HS-5 (cell line): Measurements from ENCODE around the gene LMF1.
"Not testable (repeated sequence)": the region's sequence is repeated elsewhere in the genome, so short reads cannot be mapped to it uniquely, and the experiment has no call there.

Experiments used
- DNase-seq: peaks from one replicate; pipeline ENCODE4 v3.0.0-alpha.2; 2012; ENCODE audit warnings: low read depth

The LMF1 gene

DNA sequence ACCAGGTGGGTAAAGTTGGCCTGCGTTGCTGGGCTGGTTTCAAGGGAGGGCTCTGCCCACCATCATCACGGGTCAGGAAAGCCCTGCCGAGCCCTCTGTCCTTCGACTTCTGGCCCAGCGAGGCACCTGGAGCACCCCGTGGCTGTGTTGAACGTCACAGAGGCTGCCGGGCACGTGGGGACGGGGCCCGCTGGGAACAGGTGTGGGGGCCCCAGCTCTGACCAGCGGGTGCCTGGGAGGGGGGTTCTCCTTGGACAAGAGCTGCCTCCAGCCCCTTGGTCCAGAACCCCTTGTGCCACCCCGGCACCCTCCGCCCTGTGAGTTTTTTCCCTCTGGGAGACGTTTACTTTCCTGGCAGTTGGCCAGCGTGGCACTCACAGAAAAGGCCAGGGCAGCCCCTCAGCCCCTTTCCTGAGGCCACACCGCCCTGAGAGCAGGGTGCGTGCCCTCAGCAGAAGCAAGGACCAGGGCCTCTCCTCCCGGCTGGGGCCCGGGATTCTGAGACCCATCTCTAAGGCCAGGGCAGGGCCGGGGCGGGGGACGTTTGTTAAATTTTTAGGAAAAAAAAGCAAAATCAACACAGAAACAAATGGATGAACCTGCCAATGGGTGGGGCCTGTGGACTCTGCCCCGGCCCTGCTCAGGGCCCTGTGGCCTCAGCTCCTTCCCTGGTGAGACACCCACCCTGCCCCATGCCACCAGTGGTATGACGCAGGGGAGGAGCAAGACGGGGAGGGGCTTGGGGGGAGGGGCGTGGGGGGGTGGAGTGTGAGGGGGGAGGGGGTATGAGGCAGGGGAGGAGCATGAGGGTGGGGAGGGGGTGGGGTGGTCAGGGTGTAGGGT, 139.0 kb downstream of the LMF1 start:
- DNase-seq: no peak

DNA sequence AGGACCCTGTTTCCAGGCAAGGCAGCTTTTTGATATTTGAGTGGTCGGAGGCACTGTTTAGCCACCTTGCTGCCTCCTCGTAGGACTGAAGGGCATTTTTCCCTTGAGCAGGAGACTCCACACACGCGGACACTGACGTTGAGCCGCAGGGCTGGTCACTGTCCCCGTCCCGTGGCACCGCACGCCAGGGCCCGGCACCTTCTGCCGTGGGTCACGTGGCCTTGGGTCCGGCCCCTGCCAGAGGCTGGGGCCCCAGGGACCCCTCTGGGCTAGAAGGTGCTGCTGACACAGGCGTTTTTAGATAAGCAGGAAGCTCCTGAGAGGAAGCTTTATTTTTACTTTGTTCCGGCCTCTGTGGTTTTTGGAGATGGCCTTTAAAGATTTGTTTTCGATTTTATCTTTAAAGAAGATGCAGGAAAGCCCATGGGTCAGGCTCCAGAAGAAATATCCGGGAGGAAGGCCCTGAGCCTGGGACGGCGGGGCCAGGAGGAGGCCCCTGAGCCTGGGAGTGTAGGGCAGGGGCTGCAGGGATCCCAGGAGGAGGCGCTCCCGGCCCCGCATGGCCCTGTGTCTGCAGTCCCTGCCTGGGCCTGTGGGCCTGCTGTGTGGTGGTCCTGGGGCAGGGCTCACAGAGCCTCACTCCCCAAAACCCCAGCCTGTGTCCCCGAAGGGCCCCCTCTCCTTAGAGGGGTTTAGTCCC, 139.8 kb downstream of the LMF1 start:
- no peak for DNase-seq

DNA sequence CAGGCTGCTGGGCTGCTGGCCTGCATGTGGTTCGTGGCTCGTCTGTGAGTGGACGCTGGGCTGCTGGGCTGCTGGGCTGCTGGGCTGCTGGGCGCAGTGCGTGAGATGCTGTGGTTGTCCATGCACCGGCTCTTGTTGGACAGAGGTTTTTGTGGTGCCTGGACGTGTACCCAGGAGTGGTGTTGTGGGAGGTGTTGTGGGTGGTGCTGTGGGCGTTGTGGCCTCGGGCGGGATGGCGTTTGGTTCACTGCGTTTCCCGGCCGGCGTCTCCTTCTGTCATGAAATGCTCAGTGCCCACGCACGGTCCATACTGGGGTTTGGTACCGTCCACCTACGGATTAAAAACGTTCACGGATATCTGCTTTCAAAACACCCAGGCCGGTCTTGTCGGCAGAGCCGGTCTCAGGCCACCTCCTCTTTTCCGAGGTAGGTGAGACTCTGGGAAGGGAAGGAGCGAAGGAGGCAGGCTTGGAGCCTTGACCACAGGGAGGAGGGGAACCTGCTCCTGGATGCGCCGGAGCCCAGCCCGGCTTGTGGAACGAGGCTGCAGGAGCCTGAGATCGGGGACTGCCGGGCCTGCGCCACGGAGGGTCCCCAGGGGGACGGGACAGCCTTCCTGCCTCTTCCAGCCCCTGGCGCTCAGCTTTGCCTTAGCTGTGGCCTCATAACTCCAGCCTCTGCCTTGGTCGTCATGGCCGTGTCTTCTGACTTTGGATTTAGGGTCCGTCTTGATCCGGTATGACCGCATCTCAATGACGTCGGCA, 140.5 kb downstream of the LMF1 start:
- DNase-seq: no peak

DNA sequence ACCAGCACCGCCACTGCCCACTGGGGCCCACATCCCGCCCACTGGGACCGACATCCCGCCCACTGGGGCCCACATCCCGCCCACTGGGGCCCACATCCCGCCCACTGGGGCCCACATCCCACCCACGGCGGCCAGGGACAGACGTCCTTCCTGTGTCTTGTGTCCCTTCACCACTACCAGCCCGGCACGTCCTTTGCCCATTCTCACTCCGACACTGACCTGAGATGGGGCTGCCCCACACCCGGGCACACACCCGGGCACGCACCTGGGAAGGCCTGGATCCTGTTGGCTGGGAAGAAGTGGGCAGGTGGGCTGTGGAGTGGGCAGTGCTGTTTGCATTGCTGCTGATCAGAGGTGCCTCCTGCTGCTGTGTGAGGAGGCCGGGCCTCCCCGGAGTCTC, 141.9 kb downstream of the LMF1 start:
- DNase-seq: no peak

DNA sequence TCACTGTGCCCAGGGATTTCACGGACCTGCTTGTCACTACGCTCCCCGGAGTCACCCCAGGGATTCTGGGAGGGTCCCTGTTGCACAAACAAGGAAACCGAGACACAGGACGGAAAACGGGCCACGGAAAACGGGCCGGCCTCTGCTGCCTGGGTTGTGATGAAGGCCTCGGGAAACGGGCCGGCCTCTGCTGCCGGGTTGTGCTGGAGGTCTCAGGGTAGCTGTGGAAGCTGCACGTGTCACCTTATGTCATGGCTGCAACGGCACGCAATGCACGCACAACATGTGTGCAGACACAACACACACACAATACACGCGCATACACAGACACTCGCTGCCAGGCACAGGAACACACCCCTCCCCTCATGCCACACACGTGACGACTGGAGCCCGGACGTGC, 143.3 kb downstream of the LMF1 start:
- DNase-seq: no peak

DNA sequence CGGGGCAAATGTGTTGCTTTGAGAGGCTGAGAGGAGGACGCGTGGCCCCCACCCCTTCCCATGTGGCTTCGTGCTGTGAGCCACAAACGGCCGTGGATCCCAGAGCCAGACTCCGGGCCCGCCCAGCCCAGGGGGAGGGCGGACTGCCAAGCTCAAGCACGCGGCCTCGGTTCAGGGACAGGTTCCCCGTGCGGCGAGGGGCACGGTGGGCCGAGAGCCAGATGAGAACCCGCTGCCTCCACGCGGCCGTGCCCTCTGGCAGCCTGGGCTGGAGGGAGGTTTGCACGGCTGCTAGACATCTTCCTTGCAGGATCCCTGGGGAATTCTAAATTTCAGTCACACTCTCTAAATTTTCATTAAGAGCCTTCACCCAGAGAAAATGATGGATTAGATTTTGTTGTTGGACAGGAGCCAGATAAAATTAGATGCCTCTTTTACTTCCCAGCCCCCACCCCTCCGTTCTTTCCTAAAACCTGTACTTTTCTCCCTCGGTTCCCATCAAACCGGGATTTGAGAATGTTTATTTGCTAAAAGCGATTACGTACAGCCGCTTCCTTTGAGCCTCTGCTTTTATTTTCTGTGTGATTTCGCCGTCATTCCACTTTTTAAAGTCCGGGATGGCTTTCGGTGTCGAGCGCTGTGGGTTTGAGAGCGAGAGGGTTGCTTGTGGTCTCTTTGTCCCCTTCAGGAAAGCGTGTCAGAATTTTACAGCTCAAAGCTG, 145.3 kb downstream of the LMF1 start:
- DNase-seq: no peak

DNA sequence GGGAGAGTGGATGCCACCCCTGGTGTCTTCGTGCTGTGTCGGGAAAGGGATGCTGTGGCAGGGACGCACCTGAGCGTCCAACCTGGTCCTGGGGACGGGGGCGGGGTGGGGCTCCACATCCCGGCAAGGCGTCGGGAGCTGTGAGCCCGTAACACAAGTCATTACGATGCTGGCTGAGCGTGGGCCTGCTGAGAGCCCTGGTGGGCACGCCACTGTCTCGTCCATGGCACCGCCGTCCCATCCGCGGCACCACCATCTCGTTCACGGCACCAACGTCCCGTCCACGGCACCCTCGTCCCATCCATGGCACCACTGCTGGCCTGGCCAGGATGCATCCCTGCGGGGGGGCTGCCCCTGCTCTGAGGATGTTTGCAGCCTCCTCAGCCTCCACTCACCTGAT, 146.2 kb downstream of the LMF1 start:
- DNase-seq: no peak

DNA sequence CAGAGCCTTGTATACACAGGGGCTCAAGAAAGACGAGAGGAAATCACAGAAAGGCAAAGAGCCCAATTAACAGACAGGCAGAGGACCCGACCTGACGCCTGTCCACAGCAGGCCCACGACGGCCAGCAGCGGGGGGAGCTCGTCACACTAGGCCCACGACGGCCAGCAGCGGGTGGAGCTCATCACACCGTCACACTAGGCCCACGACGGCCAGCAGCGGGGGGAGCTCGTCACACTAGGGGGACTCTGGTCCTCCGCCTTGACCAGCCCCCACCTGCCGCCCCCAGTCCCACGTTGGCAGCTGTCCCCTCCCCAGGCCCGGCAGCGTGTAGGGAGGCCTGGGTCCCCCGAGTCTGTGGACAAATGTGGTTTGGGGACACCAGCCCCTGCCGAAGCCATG, 146.6 kb downstream of the LMF1 start:
- no peak for DNase-seq

DNA sequence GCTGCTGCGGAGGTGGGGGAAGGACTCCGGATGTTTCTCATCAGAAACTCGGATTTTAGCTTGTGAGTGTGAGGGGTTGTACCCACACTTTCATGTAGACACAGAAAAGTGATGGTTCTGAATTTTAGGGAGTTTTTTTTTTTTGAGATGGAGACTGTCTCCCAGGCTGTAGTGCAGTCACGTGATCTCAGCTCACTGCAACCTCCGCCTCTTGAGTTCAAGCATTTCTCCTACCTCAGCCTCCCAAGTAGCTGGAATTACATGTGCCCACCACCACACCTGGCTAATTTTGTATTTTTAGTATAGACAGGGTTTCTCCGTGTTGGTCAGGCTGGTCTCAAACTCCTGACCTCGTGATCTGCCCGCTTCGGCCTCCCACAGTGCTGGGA, 147.9 kb downstream of the LMF1 start:
- no peak for DNase-seq

DNA sequence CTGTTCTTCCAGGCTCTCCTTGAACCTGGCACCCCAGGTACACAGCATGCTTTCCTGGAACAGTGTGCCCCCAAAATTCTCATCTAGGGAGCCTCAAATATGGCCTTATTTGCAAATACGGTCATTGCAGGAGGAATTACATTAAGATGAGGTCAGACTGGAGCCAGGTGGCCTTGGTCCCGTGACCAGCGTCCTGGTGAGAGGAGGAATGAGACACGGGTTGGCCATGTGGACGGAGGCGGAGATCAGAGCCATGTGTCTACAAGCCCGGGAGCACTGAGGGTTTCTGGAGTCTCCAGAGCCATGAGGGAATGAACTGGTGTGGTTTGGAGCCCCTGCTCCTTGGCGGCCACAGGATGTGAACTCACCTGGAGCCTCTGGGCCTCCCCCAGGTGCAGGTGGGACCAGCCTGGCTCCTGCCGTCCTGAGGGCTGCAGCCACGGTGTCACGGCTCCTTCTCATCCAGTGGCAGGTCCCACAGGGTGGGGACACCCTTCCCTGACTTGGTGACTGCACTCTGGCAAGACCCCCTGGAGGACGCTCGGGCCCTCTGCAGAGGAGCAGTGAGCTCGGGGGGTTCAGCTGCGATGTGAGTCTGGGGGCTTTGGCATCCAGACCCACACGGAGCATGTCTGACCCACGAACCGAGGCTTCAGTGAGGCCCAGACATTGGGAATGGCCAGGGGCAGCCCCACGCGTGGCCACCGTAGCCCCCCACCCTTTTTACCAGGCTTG, 148.4 kb downstream of the LMF1 start:
- no peak for DNase-seq

DNA sequence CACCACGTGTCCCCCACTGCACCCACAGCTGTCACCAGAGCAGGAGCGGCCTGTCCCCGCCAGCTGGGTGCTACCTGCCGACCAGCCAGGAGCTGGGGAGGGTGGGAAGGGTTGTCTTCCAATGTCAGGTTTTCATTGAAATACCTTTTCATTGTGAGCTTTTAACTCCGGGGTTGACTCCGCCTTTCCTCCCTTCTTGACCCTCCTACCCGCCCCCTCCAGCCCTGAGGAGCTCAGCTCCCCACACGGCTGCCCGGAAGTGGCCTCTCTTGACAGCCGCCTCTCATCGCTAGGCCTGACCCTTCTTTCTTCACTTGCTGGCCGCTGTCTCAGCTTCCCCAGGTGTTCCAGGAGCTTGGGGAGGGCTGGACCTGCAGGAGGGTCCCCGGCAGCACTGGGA, 149.0 kb downstream of the LMF1 start:
- no peak for DNase-seq

DNA sequence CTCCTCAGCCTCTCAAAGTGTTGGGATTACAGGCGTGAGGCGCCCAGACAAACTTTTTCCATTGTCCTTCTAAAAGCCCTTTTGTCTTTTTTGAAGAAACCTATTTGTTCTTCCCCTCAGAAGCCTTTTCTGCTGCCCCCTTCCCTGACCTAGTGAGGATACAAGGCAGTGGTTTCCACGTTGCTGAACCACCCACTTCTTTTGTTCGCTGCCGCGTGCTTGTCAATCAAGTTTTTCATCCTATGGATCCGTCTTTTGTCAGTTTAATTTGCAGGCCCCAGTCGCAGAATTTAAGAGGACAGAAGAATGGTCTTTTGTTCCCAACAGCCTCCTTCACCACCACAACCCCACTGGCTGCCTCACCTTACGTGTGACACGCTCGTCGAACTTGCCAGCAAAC, 150.0 kb downstream of the LMF1 start:
- DNase-seq: no peak

DNA sequence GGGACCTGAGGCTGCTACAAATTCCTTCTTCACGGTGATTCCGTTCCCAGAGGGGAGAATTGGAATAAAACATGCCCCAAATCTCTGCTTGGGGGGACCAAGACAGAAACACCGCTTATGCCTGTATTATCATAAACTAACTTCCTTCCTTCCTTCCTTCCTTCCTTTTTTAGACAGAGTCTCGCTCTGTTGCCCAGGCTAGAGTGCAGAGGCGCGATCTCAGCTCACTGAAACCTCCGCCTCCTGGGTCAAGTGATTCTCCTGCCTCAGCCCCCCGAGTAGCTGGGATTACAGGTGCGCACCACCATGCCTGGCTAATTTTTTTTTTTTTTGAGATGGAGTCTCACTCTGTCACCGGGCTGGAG, 150.8 kb downstream of the LMF1 start:
- DNase-seq: not testable (repeated sequence)

DNA sequence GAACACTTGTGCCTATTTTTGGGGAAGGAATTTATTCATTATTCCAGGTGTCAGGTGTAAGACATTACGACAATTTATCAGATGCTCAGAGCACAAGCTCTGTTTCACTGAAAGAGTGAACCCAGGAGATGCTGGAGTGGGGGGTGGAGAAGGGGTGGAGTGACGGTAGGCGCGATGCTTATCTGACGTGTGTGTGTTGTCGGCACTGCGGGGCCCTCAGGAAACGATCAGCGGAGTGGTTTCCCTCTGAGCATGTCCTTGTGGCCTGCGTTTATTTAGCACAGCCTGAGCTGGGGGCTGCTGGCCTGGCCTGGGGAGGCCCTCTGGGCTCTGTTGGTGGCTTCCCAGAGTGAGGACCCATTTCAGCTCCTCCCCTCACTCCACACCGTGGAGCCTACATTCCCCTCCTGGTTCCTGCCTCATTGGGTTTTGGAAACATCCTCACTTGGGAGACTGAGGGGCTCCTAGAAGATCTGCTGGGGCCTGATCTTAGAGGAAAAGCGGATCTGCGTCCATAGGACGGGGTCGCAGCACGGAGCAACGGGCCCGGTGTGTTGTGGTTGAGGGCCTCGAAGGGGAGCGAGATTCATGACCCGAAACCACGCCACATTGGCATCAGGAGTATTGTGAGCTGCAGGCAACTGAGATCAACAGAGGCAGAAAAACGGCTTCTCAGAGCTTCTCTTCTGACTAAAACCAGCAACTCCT, 151.3 kb downstream of the LMF1 start:
- DNase-seq: no peak

DNA sequence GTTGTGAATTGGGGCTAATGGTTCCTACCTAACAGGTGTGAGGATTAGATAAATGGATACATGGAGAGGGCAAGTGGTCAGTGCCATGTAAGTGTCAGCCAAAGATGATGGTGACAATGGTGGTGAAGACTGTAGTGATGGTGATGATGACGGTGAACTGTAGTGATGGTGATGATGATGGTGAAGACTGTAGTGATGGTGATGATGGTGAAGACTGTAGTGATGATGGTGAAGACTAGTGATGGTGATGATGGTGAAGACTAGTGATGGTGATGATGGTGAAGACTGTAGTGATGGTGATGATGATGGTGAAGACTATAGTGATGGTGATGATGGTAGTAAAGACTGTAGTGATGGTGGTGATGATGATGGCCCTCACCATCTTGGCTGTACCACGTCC, 152.2 kb downstream of the LMF1 start:
- no peak for DNase-seq

DNA sequence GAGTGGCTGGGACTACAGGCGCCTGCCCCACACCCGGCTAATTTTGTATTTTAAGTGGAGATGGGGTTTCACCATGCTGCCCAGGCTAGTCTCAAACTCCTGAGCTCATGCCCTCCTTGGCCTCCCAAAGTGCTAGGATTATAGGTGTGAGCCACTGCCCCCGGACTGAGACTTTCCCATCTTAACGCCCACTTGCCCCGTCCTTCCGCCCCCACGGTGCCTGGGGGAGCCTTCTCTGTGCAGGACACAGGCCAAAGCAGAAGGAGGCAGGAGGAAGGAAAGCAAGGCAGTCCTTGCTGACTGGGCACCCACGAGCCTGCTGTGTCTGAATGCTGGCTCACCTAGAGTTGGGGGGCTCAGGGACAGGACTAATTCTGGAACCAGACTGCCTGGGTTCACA, 152.7 kb downstream of the LMF1 start:
- DNase-seq: no peak

DNA sequence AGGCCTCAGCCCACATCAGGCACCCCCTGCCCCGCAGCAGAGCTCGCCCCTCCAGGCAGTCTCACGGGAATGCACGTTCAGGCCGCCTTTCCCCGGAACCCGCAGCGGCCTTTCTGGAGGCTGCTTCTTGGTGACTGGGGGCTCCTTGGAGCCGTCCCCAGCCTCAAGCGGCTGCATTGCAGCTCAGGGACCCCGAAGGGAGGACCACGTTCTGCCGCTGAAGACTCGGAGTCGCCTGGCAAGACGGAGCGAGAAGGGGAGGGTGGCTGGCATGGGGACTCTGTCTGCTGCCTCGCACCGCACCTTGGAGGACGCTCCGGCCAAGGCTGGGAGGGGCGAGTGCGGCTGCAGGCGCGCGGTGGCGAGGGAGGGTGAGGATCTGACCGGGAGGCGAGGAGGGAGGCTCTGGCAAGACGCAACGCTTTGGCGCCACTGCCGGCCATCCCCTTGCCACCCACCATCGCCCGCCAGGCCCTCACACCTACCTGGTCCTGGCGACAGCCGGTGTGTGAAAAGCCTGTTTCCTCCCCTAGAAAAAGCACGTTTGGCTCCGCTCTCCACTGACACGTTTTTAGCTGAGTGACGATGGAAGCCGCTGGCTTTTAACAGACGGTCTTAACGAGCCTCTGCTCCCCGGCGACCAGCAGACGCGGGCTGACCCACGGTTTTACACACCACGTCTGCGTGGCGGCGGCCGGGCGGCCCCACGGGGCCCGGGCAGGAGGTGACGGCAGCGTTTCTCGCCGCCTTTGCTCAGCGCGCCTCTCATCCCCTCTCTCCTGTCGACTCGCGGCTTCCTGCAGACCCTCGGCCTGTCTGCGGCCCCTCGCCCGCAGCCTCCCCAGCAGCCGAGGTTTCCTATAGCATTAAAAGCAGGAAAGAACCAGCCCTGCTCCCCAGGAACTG, 153.5 kb downstream of the LMF1 start:
- DNase-seq: no peak

DNA sequence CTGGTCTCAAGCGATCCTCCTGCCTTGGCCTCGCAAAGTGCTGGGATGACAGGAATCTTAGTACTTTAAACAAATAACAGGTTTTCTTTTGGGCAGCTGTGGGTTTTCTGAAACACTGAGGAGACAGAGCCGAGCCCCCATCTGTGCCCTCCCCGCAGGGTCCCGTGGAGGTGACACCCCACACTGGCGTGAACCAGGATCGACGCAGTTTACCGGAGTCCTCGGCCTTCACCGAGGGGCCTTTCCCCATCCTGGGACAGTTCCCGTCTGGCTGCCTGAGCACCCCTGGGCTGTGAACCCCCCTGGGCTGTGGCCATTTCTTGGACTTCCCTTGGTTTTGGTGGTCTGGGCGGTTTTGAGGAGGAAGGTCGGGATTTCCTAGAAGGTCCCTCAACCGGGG, 154.9 kb downstream of the LMF1 start:
- DNase-seq: no peak

DNA sequence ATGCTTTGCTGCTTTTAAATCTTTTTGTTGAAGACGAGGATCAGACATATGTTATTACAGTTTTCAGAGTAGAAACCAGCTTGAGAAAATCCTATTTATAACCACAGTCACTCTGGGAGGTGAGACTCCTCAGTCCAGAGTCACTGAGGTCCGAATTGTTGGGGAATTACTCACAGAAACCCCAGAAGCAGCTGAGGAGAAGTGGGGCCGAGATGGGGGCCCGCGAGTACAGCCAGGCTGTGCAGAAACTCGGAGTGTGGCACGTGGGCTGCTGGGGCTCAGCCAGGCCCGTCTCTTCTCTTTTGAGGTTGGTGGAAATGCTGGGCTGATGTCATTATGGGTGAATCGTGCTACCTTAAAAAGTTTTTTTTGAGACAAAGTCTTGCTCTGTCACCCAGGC, 155.8 kb downstream of the LMF1 start:
- DNase-seq: peak; percentile 34

DNA sequence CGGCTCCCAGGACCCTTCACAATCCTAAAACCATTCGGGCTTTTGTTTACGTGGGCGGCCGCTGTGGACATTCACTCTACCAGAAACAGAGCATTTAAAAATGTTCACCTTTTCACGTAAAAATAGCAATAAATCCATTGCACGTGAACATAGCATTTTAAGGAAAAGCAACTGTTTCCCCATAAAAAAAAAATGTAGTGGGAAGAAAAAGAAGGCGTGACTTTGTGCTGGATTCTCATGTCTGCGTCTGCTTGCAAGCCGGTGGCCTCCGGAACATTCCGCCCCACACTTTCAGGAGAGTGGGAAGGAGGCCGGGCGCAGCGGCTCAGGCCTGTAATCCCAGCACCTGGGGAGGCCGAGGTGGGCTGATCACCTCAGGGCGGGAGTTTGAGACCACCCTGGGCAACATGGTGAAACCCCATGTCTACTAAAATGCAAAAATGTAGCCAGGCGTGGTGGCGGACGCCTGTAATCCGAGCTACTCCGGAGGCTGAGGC, 156.8 kb downstream of the LMF1 start:
- no peak for DNase-seq
